Measurements from ENCODE around the gene TBK1.

Gene TBK1

GRCh38 chr12:64544371-64545080 is 92.6 kb downstream of the TBK1 start:
- no peak for TF ChIP-seq CTCF (IDR thresholded peaks at IDR 0.05; ENCODE audit: borderline replicate concordance, insufficient read depth, low read depth, low read length)
- H3K4me3 ChIP-seq (ENCODE audit: low read depth, low read length), result no peak overlapping the region

- no peak for TF ChIP-seq CTCF (IDR thresholded peaks at IDR 0.05; ENCODE audit: borderline replicate concordance, insufficient read depth, low read depth, low read length)
- no peak overlapping the region for H3K4me3 ChIP-seq (ENCODE audit: low read depth, low read length)
Observed at GRCh38 chr12:64545081-64545382, 93.1 kb downstream of the TBK1 start.

DNA sequence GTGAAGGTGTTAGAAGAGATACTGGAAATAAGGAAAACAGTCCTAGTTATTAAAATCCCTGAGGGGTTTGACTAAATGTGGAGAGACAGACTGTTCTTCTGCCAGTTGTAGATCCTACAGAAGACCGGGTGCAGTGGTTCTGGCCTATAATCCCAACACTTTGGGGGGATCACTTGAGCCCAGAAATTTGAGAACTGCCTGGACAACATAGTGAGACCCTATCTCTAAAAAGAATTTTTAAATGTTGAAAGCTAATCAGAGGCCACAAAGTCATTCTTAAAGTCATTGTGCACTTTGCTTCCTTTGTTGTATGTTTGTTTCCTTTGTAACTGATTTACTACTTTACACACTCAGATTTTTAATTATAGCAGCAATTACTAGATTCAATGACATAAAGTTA is 97.2 kb downstream of the TBK1 start:
- TF ChIP-seq CTCF (IDR thresholded peaks at IDR 0.05; ENCODE audit: borderline replicate concordance, insufficient read depth, low read depth, low read length), result no peak
- no peak overlapping the region for H3K4me3 ChIP-seq (ENCODE audit: low read depth, low read length)

GRCh38 chr12:64550755-64551154 is 98.8 kb downstream of the TBK1 start:
- no peak overlapping the region for H3K4me3 ChIP-seq (ENCODE audit: low read depth, low read length)
- no peak for TF ChIP-seq CTCF (IDR thresholded peaks at IDR 0.05; ENCODE audit: borderline replicate concordance, insufficient read depth, low read depth, low read length)

- TF ChIP-seq CTCF (IDR thresholded peaks at IDR 0.05; ENCODE audit: borderline replicate concordance, insufficient read depth, low read depth, low read length), result no peak
- H3K4me3 ChIP-seq (ENCODE audit: low read depth, low read length), result no peak overlapping the region
Observed at GRCh38 chr12:64551676-64552075, 99.8 kb downstream of the TBK1 start.
